BJ (cell line): ENCODE results near the gene ADARB2. TPM values are rescaled to one million over a fixed set of nuclear protein-coding genes. Genes with fewer than 3 reads are reported as not detected.
"Not testable (repeated sequence)": the region's sequence is repeated elsewhere in the genome, so short reads cannot be mapped to it uniquely, and the experiment has no call there.

Source experiments
- CTCF ChIA-PET: fragments of 350-600 bp; formaldehyde crosslinking; extraction: SDS; loops from one replicate; lab custom pipeline; 2021; ENCODE audit warnings: antibody characterized with exemption, inconsistent platforms; lab: Yijun Ruan, JAX
- POLR2A ChIA-PET: fragments of 300-600 bp; sonication (Branson Sonifier 250); formaldehyde crosslinking; extraction: SDS; loops from one replicate; lab custom pipeline; 2021; ENCODE audit warnings: antibody characterized with exemption; lab: Charles Lee
- DNase-seq: peaks from one replicate; pipeline ENCODE4 v3.0.0-alpha.2; 2011; ENCODE audit warnings: low read depth
- H3K27me3 ChIP-seq: 2 replicates; pipeline ENCODE4 v1.6.0; 2011; ENCODE audit warnings: low read length; ENCODE audit not compliant: control insufficient read depth, insufficient read depth
- H3K36me3 ChIP-seq: 2 replicates; pipeline ENCODE4 v1.5.1; 2011; ENCODE audit warnings: low read length; ENCODE audit not compliant: control insufficient read depth, insufficient read depth
- H3K4me3 ChIP-seq: 2 replicates; pipeline ENCODE4 v1.5.1; 2011; ENCODE audit warnings: low read depth, mild to moderate bottlenecking, control low read depth, low read length
- CTCF ChIP-seq: IDR thresholded peaks from 2 replicates; pipeline ENCODE4 v1.5.1; 2011; ENCODE audit warnings: low read depth, mild to moderate bottlenecking, control low read depth, inconsistent platforms, low read length, moderate library complexity; ENCODE audit not compliant: insufficient read depth
- polyA plus RNA-seq: library from polyadenylated mRNA; depleted of rRNA; stranded (reverse); fragments of >200 nt; gene quantifications from 2 replicates; pipeline ENCODE4 v1.2.3, GENCODE V29; 2011

Gene ADARB2
- polyA plus RNA-seq, 1 experiment = not detected

GRCh38 chr10:1776127-1776662 lies 38.9 kb upstream of the ADARB2 start:
- Histone ChIP-seq H3K27me3 (no peaks in the 10 kb centered on the region), H3K36me3 (no peaks in the 10 kb centered on the region), H3K4me3 (no peak overlapping the region)
- POLR2A ChIA-PET = no interaction called here
- TF ChIP-seq CTCF = no peak
- DNase-seq = no peak
- CTCF ChIA-PET = no interaction called here

GRCh38 chr10:1774796-1775195 lies 37.5 kb upstream of the ADARB2 start:
- H3K4me3 ChIP-seq = no peak overlapping the region
- no peaks in the 10 kb centered on the region for H3K27me3 ChIP-seq
- ChIA-PET CTCF (no interaction called here), POLR2A (no interaction called here)
- no peaks in the 10 kb centered on the region for H3K36me3 ChIP-seq
- no peak for TF ChIP-seq CTCF
- no peak for DNase-seq

GRCh38 chr10:1773204-1773603 lies 35.9 kb upstream of the ADARB2 start:
- CTCF ChIA-PET, H3K36me3 ChIP-seq: not testable (repeated sequence)

GRCh38 chr10:1766049-1766448 lies 28.7 kb upstream of the ADARB2 start:
- CTCF ChIA-PET = no interaction called here
- Histone ChIP-seq H3K4me3 (no peak overlapping the region), H3K27me3 (no peaks in the 10 kb centered on the region), H3K36me3 (no peaks in the 10 kb centered on the region)
- no peak for TF ChIP-seq CTCF
- DNase-seq = no peak
- POLR2A ChIA-PET = no interaction called here

More at GRCh38 chr10:1773204-1773603, 35.9 kb upstream of the ADARB2 start:
- POLR2A ChIA-PET, H3K4me3 ChIP-seq, H3K27me3 ChIP-seq, DNase-seq: not testable (repeated sequence)

GRCh38 chr10:1762076-1762475 lies 24.8 kb upstream of the ADARB2 start:
- no peak overlapping the region for H3K4me3 ChIP-seq
- ChIA-PET CTCF (no interaction called here), POLR2A (no interaction called here)
- no peaks in the 10 kb centered on the region for H3K27me3 ChIP-seq
- no peaks in the 10 kb centered on the region for H3K36me3 ChIP-seq
- no peak for TF ChIP-seq CTCF
- DNase-seq = no peak

GRCh38 chr10:1754506-1755153 lies 17.3 kb upstream of the ADARB2 start:
- Histone ChIP-seq H3K36me3 (no peaks in the 10 kb centered on the region), H3K4me3 (no peak overlapping the region), H3K27me3 (no peaks in the 10 kb centered on the region)
- no peak for DNase-seq
- no peak for TF ChIP-seq CTCF
- ChIA-PET POLR2A (no interaction called here), CTCF (no interaction called here)
